SK-N-SH (cell line): ENCODE data around the gene LYPD4. TPM values are rescaled to one million over a fixed set of nuclear protein-coding genes. Genes with fewer than 3 reads are reported as not detected.

Experiments used
- CTCF ChIA-PET: fragments of 300-600, 350-600 bp; formaldehyde crosslinking; extraction: SDS; loops from one replicate; lab custom pipeline; 2021; lab: Yijun Ruan, JAX
- POLR2A ChIA-PET: fragments of 350-600 bp; sonication (Branson Sonifier 250); formaldehyde crosslinking; extraction: SDS; loops from one replicate; lab custom pipeline; 2020; ENCODE audit warnings: antibody characterized with exemption, inconsistent platforms; lab: Yijun Ruan, JAX
- DNase-seq: peaks from one replicate; pipeline ENCODE4 v3.0.0; 2012
- H2AFZ ChIP-seq: fragments of 200-600 bp; sonication (generic); 2 replicates; pipeline ENCODE4 v1.8.1; 2016; ENCODE audit warnings: antibody characterized with exemption, mild to moderate bottlenecking, low read depth
- H3F3A ChIP-seq: fragments of 200-600 bp; sonication (generic); replicated peaks from 2 replicates; pipeline ENCODE3; 2016; ENCODE audit warnings: antibody characterized with exemption, mild to moderate bottlenecking; ENCODE audit not compliant: insufficient read depth
- H3K27ac ChIP-seq, 2 experiments: fragments of 200-500 bp in 1 of 2; fragments of 200-600 bp in 1 of 2; sonication (Bioruptor generic) in 1 of 2; sonication (generic), shearing (Covaris generic) in 1 of 2; 2 replicates each; pipeline versions ENCODE4 v1.5.1 to v1.6.1; 2014 to 2016; ENCODE audit warnings: low read depth in 2 of 2, inconsistent platforms in 1 of 2, low read length in 1 of 2, mild to moderate bottlenecking in 1 of 2, mixed read lengths in 1 of 2
- H3K27me3 ChIP-seq: fragments of 200-600 bp; sonication (generic), shearing (Covaris generic); 2 replicates; pipeline ENCODE4 v1.6.1; 2016; ENCODE audit warnings: mixed run types; ENCODE audit not compliant: insufficient read depth
- H3K36me3 ChIP-seq, 2 experiments: fragments of 200-500 bp in 1 of 2; fragments of 200-600 bp in 1 of 2; sonication (Bioruptor generic) in 1 of 2; sonication (generic) in 1 of 2; replicated peaks in 1 of 2; 2 replicates each; pipeline versions ENCODE3 to v1.5.1; 2014 to 2016; ENCODE audit warnings: low read length in 1 of 2, mild to moderate bottlenecking in 1 of 2; ENCODE audit not compliant: insufficient read depth in 2 of 2, control insufficient read depth in 1 of 2
- H3K4me1 ChIP-seq, 2 experiments: fragments of 200-500 bp in 1 of 2; fragments of 200-600 bp in 1 of 2; sonication (Bioruptor generic) in 1 of 2; sonication (generic), shearing (Covaris generic) in 1 of 2; 2 replicates each; pipeline versions ENCODE4 v1.5.1 to v1.6.1; 2014 to 2016; ENCODE audit warnings: low read depth in 1 of 2, low read length in 1 of 2, mixed run types in 1 of 2; ENCODE audit not compliant: insufficient read depth in 2 of 2, control insufficient read depth in 1 of 2
- H3K4me2 ChIP-seq: fragments of 200-600 bp; sonication (generic), shearing (Covaris generic); 2 replicates; pipeline ENCODE4 v1.6.1; 2017; ENCODE audit warnings: mixed run types
- H3K4me3 ChIP-seq, 2 experiments: fragments of 200-500 bp in 1 of 2; fragments of 200-600 bp in 1 of 2; sonication (Bioruptor generic) in 1 of 2; sonication (generic), shearing (Covaris generic) in 1 of 2; 2 replicates each; pipeline versions ENCODE4 v1.5.1 to v1.8.1; 2014 to 2016; ENCODE audit warnings: low read depth in 2 of 2, inconsistent platforms in 1 of 2, low read length in 1 of 2, mild to moderate bottlenecking in 1 of 2, mixed read lengths in 1 of 2, moderate library complexity in 1 of 2
- H3K79me2 ChIP-seq: fragments of 200-600 bp; sonication (generic); 2 replicates; pipeline ENCODE4 v1.8.1; 2017; ENCODE audit warnings: mild to moderate bottlenecking; ENCODE audit not compliant: insufficient read depth
- H3K9ac ChIP-seq: fragments of 200-600 bp; sonication (generic); 2 replicates; pipeline ENCODE4 v1.6.1; 2017; ENCODE audit warnings: mixed run types
- H3K9me2 ChIP-seq: fragments of 200-600 bp; sonication (generic); 2 replicates; pipeline ENCODE4 v1.6.1; 2017; ENCODE audit warnings: mixed run types
- H3K9me3 ChIP-seq: fragments of 200-600 bp; sonication (generic); 2 replicates; pipeline ENCODE4 v1.6.1; 2017; ENCODE audit warnings: mixed run types, mild to moderate bottlenecking, moderate library complexity
- H4K20me1 ChIP-seq: fragments of 200-600 bp; sonication (generic); 2 replicates; pipeline ENCODE4 v1.6.1; 2017; ENCODE audit warnings: mild to moderate bottlenecking, mixed run types; ENCODE audit not compliant: insufficient read depth
- CHD2 ChIP-seq: fragments of 150-350 bp; IDR thresholded peaks from 2 replicates; pipeline ENCODE4 v1.6.1; 2018; ENCODE audit warnings: low read length; ENCODE audit not compliant: partially characterized antibody
- ELF1 ChIP-seq: IDR thresholded peaks from 2 replicates; pipeline ENCODE4 v1.4.0; 2012
- EZH2phosphoT487 ChIP-seq: fragments of 200-600 bp; sonication (generic); IDR thresholded peaks from 2 replicates; pipeline ENCODE4 v1.6.1; 2017; ENCODE audit warnings: low read depth, mixed run types, mild to moderate bottlenecking, antibody characterized with exemption, moderate library complexity, borderline replicate concordance
- JUND ChIP-seq: IDR thresholded peaks from 2 replicates; pipeline ENCODE4 v1.4.0; 2012
- MEF2A ChIP-seq: IDR thresholded peaks from 2 replicates; pipeline ENCODE4 v1.4.0; 2012; ENCODE audit warnings: low read depth, borderline replicate concordance
- MXI1 ChIP-seq: IDR thresholded peaks from 2 replicates; pipeline ENCODE4 v1.6.1; 2012; ENCODE audit warnings: mild to moderate bottlenecking, low read depth, low read length, improper control_type of control experiment
- NFIC ChIP-seq: IDR thresholded peaks from 2 replicates; pipeline ENCODE4 v1.4.0; 2012; ENCODE audit warnings: borderline replicate concordance
- NRF1 ChIP-seq: IDR thresholded peaks from 2 replicates; pipeline ENCODE4 v1.6.1; 2012; ENCODE audit warnings: low read depth, mild to moderate bottlenecking, low read length
- POLR2AphosphoS5 ChIP-seq: IDR thresholded peaks from 2 replicates; pipeline ENCODE4 v1.6.1; 2012; ENCODE audit warnings: low read depth, low read length
- RXRA ChIP-seq: IDR thresholded peaks from 2 replicates; pipeline ENCODE4 v1.4.0; 2012; ENCODE audit warnings: low read depth, mild to moderate bottlenecking, borderline replicate concordance
- TAF1 ChIP-seq: IDR thresholded peaks from 2 replicates; pipeline ENCODE4 v1.6.1; 2012; ENCODE audit warnings: low read depth, mild to moderate bottlenecking, low read length, moderate library complexity, borderline replicate concordance
- TCF12 ChIP-seq: IDR thresholded peaks from 2 replicates; pipeline ENCODE4 v1.4.0; 2012
- TEAD4 ChIP-seq: IDR thresholded peaks from 2 replicates; pipeline ENCODE4 v1.4.0; 2012; ENCODE audit warnings: mild to moderate bottlenecking, borderline replicate concordance; ENCODE audit not compliant: insufficient read depth
- YY1 ChIP-seq: IDR thresholded peaks from 2 replicates; pipeline ENCODE4 v1.4.0; 2012; ENCODE audit warnings: low read depth, mild to moderate bottlenecking
- WGBS: methylation state at CpG from one replicate; pipeline ENCODE4 v1.1.6; 2017; ENCODE audit warnings: low lambda C conversion rate; 5-methylcytosine and 5-hydroxymethylcytosine counted together
- polyA plus RNA-seq, 3 experiments: library from polyadenylated mRNA; depleted of rRNA; stranded (reverse); fragments of >200 nt; gene quantifications; 2 replicates each; pipeline ENCODE4 v1.2.3, GENCODE V29; 2012
- TF ChIP-seq, protein P1 (sequence below): IDR thresholded peaks from 2 replicates; pipeline ENCODE4; 2012
- TF ChIP-seq, protein P2 (sequence below): fragments of 200-600 bp; sonication (generic); IDR thresholded peaks from 2 replicates; pipeline ENCODE4 v1.6.1; 2017; ENCODE audit warnings: antibody characterized with exemption, mild to moderate bottlenecking, moderate library complexity
- TF ChIP-seq, protein P3 (sequence below): IDR thresholded peaks from 2 replicates; pipeline ENCODE4 v1.4.0; 2012; ENCODE audit warnings: low read depth
- TF ChIP-seq, protein P4 (sequence below): IDR thresholded peaks from 2 replicates; pipeline ENCODE4 v1.6.1; 2012; ENCODE audit warnings: mild to moderate bottlenecking, low read depth, low read length, moderate library complexity
- TF ChIP-seq, protein P5 (sequence below): fragments of 150-350 bp; IDR thresholded peaks from 2 replicates; pipeline ENCODE4 v1.6.1; 2017; ENCODE audit warnings: antibody characterized with exemption, low read length, low read depth, borderline replicate concordance

LYPD4 gene
- polyA plus RNA-seq, 1 of the 3 experiments (the other 2 are of a cell fraction), result not detected

DNA sequence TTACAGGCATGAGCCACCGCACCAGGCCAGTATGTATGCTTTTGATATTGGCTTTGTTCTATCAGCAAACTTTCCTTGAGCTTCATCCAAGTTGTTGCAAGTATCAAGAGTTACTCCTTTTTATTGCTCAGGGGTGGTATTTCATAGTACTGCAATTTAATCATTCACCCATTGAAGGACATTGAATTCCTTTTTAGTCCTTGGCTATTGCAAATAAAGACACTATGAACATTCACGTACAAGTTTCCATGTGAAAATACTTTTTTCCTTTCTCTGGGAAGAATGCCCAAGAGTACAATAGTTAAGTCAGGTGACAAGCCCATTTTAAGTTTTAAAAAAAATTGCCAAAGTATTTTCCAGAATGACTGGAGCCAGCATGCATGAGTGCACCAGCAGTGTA lies 27.7 kb downstream of the LYPD4 start (continued):
- TF ChIP-seq, protein P1, sequence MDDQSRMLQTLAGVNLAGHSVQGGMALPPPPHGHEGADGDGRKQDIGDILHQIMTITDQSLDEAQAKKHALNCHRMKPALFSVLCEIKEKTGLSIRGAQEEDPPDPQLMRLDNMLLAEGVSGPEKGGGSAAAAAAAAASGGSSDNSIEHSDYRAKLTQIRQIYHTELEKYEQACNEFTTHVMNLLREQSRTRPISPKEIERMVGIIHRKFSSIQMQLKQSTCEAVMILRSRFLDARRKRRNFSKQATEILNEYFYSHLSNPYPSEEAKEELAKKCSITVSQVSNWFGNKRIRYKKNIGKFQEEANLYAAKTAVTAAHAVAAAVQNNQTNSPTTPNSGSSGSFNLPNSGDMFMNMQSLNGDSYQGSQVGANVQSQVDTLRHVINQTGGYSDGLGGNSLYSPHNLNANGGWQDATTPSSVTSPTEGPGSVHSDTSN, result no peak

DNA sequence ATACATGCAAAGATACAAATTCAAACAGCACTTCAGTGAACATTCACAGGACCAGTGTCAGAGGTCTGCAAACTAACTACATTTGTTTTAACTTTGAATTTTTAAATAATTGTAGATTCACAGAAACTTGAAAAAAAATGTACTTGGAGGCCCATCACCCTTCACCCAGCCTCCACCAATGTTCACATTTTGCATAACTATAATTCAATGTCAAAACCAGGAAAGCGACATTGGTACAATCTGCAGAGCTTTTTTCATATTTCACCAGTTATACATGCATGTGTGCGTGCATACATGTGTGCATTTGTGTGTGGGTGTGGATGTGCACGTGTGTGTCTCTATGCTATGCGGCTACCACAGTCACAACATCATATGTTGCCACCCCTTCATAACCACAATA lies 29.2 kb downstream of the LYPD4 start:
- TF ChIP-seq MEF2A, result no peak
- no peak for TF ChIP-seq ELF1
- no peak for TF ChIP-seq TAF1
- no peak for TF ChIP-seq POLR2AphosphoS5
- TF ChIP-seq NFIC, result no peak
- TF ChIP-seq YY1, result no peak
- TF ChIP-seq TEAD4, result no peak
- TF ChIP-seq CHD2, result no peak
- TF ChIP-seq NRF1, result no peak
- no peak for TF ChIP-seq JUND
- TF ChIP-seq, protein P2, sequence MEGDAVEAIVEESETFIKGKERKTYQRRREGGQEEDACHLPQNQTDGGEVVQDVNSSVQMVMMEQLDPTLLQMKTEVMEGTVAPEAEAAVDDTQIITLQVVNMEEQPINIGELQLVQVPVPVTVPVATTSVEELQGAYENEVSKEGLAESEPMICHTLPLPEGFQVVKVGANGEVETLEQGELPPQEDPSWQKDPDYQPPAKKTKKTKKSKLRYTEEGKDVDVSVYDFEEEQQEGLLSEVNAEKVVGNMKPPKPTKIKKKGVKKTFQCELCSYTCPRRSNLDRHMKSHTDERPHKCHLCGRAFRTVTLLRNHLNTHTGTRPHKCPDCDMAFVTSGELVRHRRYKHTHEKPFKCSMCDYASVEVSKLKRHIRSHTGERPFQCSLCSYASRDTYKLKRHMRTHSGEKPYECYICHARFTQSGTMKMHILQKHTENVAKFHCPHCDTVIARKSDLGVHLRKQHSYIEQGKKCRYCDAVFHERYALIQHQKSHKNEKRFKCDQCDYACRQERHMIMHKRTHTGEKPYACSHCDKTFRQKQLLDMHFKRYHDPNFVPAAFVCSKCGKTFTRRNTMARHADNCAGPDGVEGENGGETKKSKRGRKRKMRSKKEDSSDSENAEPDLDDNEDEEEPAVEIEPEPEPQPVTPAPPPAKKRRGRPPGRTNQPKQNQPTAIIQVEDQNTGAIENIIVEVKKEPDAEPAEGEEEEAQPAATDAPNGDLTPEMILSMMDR, result no peak
- no peak for TF ChIP-seq TCF12
- TF ChIP-seq RXRA, result no peak
- no peak for TF ChIP-seq EZH2phosphoT487
- TF ChIP-seq MXI1, result no peak
- H3K79me2 ChIP-seq, result no peaks in the 10 kb centered on the region
- no peak overlapping the region for H3K4me3 ChIP-seq
- peaks cover 14% of the 10 kb centered on the region; the same call in 1 of the 2 replicates for H3K27me3 ChIP-seq
- 7% methylated on average over 4 of the region's 4 CpGs for WGBS
- H3K9me3 ChIP-seq, result no peaks in the 10 kb centered on the region
- no peak for DNase-seq
- no peaks in the 10 kb centered on the region for H3K36me3 ChIP-seq
- no peak overlapping the region for H3K9ac ChIP-seq
- no peak overlapping the region for H3K27ac ChIP-seq
- H2AFZ ChIP-seq, result no peak overlapping the region
- CTCF ChIA-PET, result no interaction called here
- no peaks in the 10 kb centered on the region for H3F3A ChIP-seq
- no peaks in the 10 kb centered on the region for H4K20me1 ChIP-seq
- H3K9me2 ChIP-seq, result no peaks in the 10 kb centered on the region
- POLR2A ChIA-PET, result no interaction called here
- no peak overlapping the region for H3K4me2 ChIP-seq
- H3K4me1 ChIP-seq, result no peaks in the 10 kb centered on the region

DNA sequence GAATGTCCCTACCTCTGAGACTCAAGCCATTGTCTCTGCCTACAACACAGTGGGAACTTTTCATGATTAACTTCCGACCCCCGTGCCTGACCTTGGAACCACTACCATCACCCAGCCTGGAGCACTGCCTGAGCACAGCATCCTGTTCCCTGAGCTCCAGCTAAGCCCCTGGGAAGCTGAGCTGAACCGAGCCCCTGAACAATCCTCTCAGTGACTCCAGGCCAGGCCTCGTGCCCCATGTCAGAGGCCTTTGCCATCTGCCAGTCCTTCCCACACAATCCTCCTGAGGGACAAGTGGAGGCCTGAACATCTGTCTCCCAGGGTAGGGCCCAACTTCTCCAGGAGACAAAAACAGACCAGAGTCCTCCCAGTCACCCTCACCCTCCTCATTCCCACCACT lies 30.6 kb downstream of the LYPD4 start:
- CTCF ChIA-PET, result interaction anchor here (0.6 kb wide), 1 partner anchor 40 kb away, joined by 3 read pairs; no protein-coding TSS in a partner anchor
- no peaks in the 10 kb centered on the region for H3F3A ChIP-seq
- DNase-seq, result no peak
- no peaks in the 10 kb centered on the region for H3K36me3 ChIP-seq
- H3K27me3 ChIP-seq, result peaks cover 3% of the 10 kb centered on the region; the same call in 1 of the 2 replicates
- no peaks in the 10 kb centered on the region for H3K9me2 ChIP-seq
- no peaks in the 10 kb centered on the region for H4K20me1 ChIP-seq
- H2AFZ ChIP-seq, result no peak overlapping the region
- H3K4me1 ChIP-seq, result no peaks in the 10 kb centered on the region
- POLR2A ChIA-PET, result no interaction called here
- no peak overlapping the region for H3K9ac ChIP-seq
- WGBS, result 0% methylated on average over 4 of the region's 4 CpGs
- no peaks in the 10 kb centered on the region for H3K79me2 ChIP-seq
- no peak overlapping the region for H3K27ac ChIP-seq
- no peaks in the 10 kb centered on the region for H3K9me3 ChIP-seq
- H3K4me3 ChIP-seq, result no peak overlapping the region
- H3K4me2 ChIP-seq, result no peak overlapping the region
- TF ChIP-seq, protein P3, sequence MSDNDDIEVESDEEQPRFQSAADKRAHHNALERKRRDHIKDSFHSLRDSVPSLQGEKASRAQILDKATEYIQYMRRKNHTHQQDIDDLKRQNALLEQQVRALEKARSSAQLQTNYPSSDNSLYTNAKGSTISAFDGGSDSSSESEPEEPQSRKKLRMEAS, result no peak
- TF ChIP-seq, protein P4, sequence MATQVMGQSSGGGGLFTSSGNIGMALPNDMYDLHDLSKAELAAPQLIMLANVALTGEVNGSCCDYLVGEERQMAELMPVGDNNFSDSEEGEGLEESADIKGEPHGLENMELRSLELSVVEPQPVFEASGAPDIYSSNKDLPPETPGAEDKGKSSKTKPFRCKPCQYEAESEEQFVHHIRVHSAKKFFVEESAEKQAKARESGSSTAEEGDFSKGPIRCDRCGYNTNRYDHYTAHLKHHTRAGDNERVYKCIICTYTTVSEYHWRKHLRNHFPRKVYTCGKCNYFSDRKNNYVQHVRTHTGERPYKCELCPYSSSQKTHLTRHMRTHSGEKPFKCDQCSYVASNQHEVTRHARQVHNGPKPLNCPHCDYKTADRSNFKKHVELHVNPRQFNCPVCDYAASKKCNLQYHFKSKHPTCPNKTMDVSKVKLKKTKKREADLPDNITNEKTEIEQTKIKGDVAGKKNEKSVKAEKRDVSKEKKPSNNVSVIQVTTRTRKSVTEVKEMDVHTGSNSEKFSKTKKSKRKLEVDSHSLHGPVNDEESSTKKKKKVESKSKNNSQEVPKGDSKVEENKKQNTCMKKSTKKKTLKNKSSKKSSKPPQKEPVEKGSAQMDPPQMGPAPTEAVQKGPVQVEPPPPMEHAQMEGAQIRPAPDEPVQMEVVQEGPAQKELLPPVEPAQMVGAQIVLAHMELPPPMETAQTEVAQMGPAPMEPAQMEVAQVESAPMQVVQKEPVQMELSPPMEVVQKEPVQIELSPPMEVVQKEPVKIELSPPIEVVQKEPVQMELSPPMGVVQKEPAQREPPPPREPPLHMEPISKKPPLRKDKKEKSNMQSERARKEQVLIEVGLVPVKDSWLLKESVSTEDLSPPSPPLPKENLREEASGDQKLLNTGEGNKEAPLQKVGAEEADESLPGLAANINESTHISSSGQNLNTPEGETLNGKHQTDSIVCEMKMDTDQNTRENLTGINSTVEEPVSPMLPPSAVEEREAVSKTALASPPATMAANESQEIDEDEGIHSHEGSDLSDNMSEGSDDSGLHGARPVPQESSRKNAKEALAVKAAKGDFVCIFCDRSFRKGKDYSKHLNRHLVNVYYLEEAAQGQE, result no peak
- TF ChIP-seq, protein P1, result no peak
- TF ChIP-seq POLR2AphosphoS5, result no peak
- TF ChIP-seq, protein P5, sequence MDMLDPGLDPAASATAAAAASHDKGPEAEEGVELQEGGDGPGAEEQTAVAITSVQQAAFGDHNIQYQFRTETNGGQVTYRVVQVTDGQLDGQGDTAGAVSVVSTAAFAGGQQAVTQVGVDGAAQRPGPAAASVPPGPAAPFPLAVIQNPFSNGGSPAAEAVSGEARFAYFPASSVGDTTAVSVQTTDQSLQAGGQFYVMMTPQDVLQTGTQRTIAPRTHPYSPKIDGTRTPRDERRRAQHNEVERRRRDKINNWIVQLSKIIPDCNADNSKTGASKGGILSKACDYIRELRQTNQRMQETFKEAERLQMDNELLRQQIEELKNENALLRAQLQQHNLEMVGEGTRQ, result no peak
